OCI-LY3 (cell line): ENCODE data around the gene SEC23B.

Source experiments
- EZH2phosphoT487 ChIP-seq: fragments of 200-600 bp; shearing (Covaris generic); IDR thresholded peaks from 2 replicates; pipeline ENCODE4 v1.6.1; 2018; ENCODE audit warnings: antibody characterized with exemption, mixed run types, low read depth
- TF ChIP-seq, protein P1 (sequence below): fragments of 200-600, 300-600 bp; sonication (generic); IDR thresholded peaks from 2 replicates; pipeline ENCODE4 v1.5.1; 2014; ENCODE audit warnings: antibody characterized with exemption, low read length, low read depth

DNA sequence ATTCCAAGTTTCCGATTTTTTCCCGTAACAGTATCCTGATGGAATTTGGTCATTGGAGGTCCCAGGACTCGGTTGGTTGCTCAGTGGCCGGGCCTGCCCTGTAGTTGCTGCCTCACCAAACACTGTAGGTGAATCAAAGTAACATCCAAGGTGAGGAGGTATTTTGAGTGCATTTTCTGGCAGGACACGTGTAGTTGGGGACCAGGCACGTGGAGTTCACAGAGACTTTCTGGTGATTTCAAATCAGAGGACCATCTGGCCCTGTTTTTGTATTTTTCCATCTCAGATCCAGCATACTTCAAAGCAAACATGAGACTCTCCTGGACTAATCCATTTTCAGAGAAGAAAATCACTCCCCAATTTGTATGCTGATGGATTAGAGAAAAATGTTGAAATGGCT is 70.2 kb downstream of the SEC23B start:
- TF ChIP-seq, protein P1, sequence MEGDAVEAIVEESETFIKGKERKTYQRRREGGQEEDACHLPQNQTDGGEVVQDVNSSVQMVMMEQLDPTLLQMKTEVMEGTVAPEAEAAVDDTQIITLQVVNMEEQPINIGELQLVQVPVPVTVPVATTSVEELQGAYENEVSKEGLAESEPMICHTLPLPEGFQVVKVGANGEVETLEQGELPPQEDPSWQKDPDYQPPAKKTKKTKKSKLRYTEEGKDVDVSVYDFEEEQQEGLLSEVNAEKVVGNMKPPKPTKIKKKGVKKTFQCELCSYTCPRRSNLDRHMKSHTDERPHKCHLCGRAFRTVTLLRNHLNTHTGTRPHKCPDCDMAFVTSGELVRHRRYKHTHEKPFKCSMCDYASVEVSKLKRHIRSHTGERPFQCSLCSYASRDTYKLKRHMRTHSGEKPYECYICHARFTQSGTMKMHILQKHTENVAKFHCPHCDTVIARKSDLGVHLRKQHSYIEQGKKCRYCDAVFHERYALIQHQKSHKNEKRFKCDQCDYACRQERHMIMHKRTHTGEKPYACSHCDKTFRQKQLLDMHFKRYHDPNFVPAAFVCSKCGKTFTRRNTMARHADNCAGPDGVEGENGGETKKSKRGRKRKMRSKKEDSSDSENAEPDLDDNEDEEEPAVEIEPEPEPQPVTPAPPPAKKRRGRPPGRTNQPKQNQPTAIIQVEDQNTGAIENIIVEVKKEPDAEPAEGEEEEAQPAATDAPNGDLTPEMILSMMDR = no peak
- no peak for TF ChIP-seq EZH2phosphoT487
